ENCODE measurements around the gene ORC3.

GRCh38 chr6:87586371-87587077, 3.4 kb upstream of the ORC3 start:
- TF ChIP-seq CTCF (IDR thresholded peaks at IDR 0.05): no peak
- TF ChIP-seq POLR2A (IDR thresholded peaks at IDR 0.05): no peak
- no peak for TF ChIP-seq POLR2AphosphoS5 (IDR thresholded peaks at IDR 0.05; ENCODE audit: insufficient read depth in 1 of 2, low read depth in 1 of 2)
